ENCODE results near the gene TLR5.

- no peak for TF ChIP-seq CTCF (conservative IDR thresholded peaks at IDR 0.05)
- no peak for TF ChIP-seq EZH2 (IDR thresholded peaks at IDR 0.05; ENCODE audit: low read depth)
Observed at GRCh38 chr1:223116950-223117349, 26.1 kb downstream of the TLR5 start.
